NAMALWA (cell line): ENCODE measurements around the gene HTR7.

Source experiments
- DNase-seq: peaks from one replicate; pipeline ENCODE4 v3.0.0-alpha.2; 2015; ENCODE audit warnings: low spot score

HTR7 gene

GRCh38 chr10:90740265-90740664 lies 117.6 kb downstream of the HTR7 start:
- DNase-seq = no peak

GRCh38 chr10:90738885-90739284 lies 119.0 kb downstream of the HTR7 start:
- DNase-seq = no peak

DNA sequence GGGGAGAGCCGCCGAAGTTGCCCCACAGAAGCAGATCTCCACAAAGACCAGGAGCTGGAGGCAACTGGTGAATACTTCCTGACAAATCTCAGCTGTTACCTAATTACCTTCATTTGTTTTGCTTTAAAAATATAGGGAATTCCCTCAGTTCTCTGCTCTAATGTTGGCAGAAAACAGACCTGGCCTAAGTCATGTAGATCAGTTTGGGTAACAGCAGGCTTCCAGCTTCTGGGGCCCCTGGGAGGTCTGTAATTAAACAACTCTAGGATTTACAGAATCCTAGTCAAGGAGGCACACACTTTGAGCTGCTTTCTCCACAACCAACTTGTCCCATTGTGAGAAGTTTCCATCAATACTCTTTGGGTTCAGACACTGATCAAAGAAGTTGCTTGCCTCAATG lies 123.4 kb downstream of the HTR7 start:
- DNase-seq = no peak

DNA sequence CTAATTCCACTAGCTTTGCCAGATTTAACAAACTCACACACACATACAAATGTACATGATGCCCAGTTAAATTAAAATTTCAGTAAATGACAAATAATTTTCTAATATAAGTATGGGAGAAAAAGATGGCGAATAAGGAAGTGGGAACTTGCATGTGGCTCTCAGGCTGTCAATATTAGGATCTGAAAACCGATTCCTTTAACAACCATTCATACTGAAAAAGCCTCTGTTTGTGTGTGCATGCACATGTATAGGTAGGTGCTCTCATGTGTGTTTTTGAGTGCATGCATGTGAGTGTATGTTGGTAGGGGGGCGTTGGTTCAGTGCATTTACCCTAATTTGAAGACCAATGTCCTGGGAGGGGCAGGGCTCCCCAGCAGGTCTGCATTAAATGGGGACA lies 125.3 kb downstream of the HTR7 start:
- DNase-seq = no peak

DNA sequence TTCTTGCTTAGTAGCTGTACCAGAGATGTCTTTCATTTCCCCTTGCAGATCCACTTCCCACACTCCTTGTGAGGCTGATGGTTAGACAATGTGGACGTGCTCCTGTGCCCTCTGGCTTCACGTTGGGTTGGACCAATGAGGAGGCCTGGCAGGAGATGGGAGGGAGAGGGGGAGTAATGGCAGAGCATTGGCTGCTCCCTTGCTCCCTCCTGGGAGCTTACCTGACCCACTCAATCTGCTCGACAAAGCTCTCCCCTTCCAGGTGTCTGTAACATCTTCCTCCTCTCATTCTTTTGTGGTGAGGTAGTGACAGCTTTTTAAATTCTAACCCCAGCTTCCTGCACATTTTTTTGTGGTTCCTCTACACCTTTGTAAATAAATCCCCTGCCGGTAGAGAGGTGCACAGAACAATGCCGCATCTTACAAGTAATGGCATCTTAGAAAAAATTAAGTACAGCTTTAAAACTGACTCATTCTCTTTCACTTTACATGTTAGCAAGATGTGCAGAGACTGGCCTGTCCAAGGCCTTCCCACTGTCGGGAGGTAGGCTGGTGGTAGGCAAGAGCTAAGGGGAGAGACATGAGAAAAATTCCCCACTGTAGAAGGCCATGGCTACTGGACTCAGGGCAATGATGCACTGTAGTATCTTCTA lies 134.3 kb downstream of the HTR7 start:
- no peak for DNase-seq

- no peak for DNase-seq
Measured at GRCh38 chr10:90722832-90723231, 135.0 kb downstream of the HTR7 start.

DNA sequence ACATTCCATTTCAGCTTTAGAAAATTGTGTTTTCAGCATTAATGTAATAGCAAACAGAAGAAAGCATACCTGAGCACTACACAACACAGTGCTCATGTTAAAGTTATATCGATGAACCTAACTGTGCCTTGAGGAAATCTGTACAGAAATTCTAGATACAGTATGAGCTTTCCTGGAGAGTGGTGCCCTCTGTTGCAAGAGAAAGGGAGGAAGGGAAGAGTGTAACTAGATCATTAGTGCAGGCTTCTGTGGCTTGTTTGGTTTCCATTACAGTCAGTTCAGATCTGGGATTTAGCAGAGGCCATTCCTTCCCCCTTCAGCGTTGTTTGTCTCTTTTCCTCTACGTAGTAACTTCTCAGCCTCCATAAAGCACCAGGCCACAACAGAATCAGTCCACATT lies 139.7 kb downstream of the HTR7 start:
- no peak for DNase-seq

- no peak for DNase-seq
Measured at GRCh38 chr10:90712529-90712928, 145.3 kb downstream of the HTR7 start.

- no peak for DNase-seq
Measured at GRCh38 chr10:90709727-90710126, 148.1 kb downstream of the HTR7 start.

GRCh38 chr10:90707657-90708056 lies 150.2 kb downstream of the HTR7 start:
- DNase-seq = no peak

- no peak for DNase-seq
Measured at GRCh38 chr10:90701428-90701827, 156.4 kb downstream of the HTR7 start.

GRCh38 chr10:90695915-90696676 lies 161.7 kb downstream of the HTR7 start:
- no peak for DNase-seq
